K562 (cell line): Measurements from ENCODE around the gene KCNQ5.

Source experiments
- BRF2 ChIP-seq: IDR thresholded peaks from 3 replicates; pipeline ENCODE4 v1.6.1; 2011; ENCODE audit warnings: borderline replicate concordance, mild to moderate bottlenecking; ENCODE audit not compliant: insufficient read length, insufficient read depth
- E2F5 ChIP-seq: sonication (generic); formaldehyde crosslinking; IDR thresholded peaks from 2 replicates; pipeline ENCODE4 v1.8.0; 2022; ENCODE audit warnings: mild to moderate bottlenecking, missing genetic modification reagents
- NFE2 ChIP-seq: IDR thresholded peaks from 2 replicates; pipeline ENCODE4 v1.6.1; 2014; ENCODE audit warnings: antibody characterized with exemption, low read depth
- POU5F1 ChIP-seq: fragments of 150-350 bp; IDR thresholded peaks from 2 replicates; pipeline ENCODE4 v1.6.1; 2014; ENCODE audit warnings: borderline replicate concordance, low read length, low read depth, mild to moderate bottlenecking; ENCODE audit not compliant: partially characterized antibody
- ZFP91 ChIP-seq: sonication (generic); formaldehyde crosslinking; IDR thresholded peaks from 2 replicates; pipeline ENCODE4 v1.8.0; 2022; ENCODE audit warnings: mild to moderate bottlenecking, missing genetic modification reagents
- ZNF124 ChIP-seq: sonication (generic); formaldehyde crosslinking; IDR thresholded peaks from 2 replicates; pipeline ENCODE4 v1.8.1; 2022; ENCODE audit warnings: missing genetic modification reagents
- ZNF785 ChIP-seq: fragments of 250-450 bp; sonication (Bioruptor Pico); IDR thresholded peaks from 2 replicates; pipeline ENCODE4 v1.4.0; 2020; ENCODE audit warnings: mild to moderate bottlenecking
- TF ChIP-seq, protein P1 (sequence below): fragments of 450-650 bp; IDR thresholded peaks from 2 replicates; pipeline ENCODE4 v1.6.1; 2016; ENCODE audit warnings: missing biosample characterization, missing genetic modification characterization
- TF ChIP-seq, protein P2 (sequence below), 2 experiments: fragments of 450-650 bp in 1 of 2; sonication (generic) in 1 of 2; formaldehyde crosslinking; conservative IDR thresholded peaks; 2 replicates each; pipeline versions ENCODE4 v1.4.0 to v1.8.1; 2020 to 2022; ENCODE audit warnings: mild to moderate bottlenecking in 1 of 2, missing genetic modification reagents in 1 of 2
- TF ChIP-seq, protein P3 (sequence below): fragments of 250-450 bp; sonication (Bioruptor Pico); IDR thresholded peaks from 2 replicates; pipeline ENCODE4 v1.5.0; 2020; ENCODE audit warnings: mild to moderate bottlenecking, borderline replicate concordance

GRCh38 chr6:73073238-73073637 lies 451.4 kb downstream of the KCNQ5 start:
- TF ChIP-seq BRF2 (no peak), ZNF785 (CRISPR knock-in tag) (no peak), NFE2 (no peak), E2F5 (CRISPR knock-in tag) (no peak), ZFP91 (no peak), POU5F1 (no peak), ZNF124 (no peak)
- TF ChIP-seq, protein P1, sequence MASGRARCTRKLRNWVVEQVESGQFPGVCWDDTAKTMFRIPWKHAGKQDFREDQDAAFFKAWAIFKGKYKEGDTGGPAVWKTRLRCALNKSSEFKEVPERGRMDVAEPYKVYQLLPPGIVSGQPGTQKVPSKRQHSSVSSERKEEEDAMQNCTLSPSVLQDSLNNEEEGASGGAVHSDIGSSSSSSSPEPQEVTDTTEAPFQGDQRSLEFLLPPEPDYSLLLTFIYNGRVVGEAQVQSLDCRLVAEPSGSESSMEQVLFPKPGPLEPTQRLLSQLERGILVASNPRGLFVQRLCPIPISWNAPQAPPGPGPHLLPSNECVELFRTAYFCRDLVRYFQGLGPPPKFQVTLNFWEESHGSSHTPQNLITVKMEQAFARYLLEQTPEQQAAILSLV (tag), result no peak
- TF ChIP-seq, protein P2, sequence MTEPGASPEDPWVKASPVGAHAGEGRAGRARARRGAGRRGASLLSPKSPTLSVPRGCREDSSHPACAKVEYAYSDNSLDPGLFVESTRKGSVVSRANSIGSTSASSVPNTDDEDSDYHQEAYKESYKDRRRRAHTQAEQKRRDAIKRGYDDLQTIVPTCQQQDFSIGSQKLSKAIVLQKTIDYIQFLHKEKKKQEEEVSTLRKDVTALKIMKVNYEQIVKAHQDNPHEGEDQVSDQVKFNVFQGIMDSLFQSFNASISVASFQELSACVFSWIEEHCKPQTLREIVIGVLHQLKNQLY (CRISPR knock-in tag; conservative IDR thresholded peaks at IDR 0.05), result no peak
- TF ChIP-seq, protein P3, sequence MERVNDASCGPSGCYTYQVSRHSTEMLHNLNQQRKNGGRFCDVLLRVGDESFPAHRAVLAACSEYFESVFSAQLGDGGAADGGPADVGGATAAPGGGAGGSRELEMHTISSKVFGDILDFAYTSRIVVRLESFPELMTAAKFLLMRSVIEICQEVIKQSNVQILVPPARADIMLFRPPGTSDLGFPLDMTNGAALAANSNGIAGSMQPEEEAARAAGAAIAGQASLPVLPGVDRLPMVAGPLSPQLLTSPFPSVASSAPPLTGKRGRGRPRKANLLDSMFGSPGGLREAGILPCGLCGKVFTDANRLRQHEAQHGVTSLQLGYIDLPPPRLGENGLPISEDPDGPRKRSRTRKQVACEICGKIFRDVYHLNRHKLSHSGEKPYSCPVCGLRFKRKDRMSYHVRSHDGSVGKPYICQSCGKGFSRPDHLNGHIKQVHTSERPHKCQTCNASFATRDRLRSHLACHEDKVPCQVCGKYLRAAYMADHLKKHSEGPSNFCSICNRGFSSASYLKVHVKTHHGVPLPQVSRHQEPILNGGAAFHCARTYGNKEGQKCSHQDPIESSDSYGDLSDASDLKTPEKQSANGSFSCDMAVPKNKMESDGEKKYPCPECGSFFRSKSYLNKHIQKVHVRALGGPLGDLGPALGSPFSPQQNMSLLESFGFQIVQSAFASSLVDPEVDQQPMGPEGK, result no peak
